Activated gamma-delta T cell treated with anti-CD3 and anti-CD28 coated beads, Interleukin-2, amount 50 U/mL, for 16 hours (primary cell): Measurements from ENCODE around the gene NISCH.
A peak's percentile ranks its signal among the peaks of the same experiment; 100 is the strongest.

Experiments used
- DNase-seq: peaks from one replicate; pipeline ENCODE4 v3.0.0-alpha.2; 2020; ENCODE audit warnings: low read depth

Gene NISCH

DNA sequence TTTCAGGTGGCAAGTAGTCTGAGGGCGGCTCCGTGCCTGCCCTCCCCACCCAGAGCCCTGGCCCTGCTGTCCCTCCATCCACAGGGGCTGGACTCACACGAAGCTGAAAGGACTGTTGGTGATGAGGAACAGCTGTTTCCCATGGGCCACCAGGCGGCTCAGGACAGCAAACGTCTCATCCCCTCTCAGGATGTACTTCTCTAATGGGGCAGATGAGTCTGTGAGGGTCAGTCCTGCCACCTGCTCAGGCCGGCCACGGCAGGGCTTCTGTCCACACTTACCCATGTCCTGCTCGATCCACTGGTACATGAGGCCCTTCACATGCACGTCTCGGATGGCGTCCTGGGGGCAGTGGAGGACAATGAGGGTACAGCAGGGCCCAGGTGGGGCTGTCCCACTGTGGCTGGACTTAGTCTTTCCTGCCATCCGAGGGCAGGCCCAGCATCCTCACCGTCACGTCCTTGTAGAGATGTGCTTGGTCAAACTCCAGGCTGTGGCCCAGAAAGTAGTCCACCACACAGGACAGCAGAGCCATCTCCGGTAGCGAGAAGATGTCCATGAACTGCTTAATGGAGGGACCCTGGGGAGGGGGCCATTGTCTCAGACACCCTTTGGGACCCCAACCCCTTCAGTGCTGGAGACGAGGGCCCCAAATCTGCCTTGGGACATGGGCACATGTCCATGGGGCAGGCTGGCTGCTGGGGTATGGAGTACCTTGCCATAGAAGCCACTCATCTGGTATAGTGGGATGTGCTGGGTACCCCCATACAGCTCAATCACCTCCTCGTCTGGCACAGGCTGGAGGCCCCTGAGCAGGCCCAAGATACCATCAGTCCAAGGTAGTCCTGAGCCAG is 72.6 kb downstream of the NISCH start:
- DNase-seq, result no peak

DNA sequence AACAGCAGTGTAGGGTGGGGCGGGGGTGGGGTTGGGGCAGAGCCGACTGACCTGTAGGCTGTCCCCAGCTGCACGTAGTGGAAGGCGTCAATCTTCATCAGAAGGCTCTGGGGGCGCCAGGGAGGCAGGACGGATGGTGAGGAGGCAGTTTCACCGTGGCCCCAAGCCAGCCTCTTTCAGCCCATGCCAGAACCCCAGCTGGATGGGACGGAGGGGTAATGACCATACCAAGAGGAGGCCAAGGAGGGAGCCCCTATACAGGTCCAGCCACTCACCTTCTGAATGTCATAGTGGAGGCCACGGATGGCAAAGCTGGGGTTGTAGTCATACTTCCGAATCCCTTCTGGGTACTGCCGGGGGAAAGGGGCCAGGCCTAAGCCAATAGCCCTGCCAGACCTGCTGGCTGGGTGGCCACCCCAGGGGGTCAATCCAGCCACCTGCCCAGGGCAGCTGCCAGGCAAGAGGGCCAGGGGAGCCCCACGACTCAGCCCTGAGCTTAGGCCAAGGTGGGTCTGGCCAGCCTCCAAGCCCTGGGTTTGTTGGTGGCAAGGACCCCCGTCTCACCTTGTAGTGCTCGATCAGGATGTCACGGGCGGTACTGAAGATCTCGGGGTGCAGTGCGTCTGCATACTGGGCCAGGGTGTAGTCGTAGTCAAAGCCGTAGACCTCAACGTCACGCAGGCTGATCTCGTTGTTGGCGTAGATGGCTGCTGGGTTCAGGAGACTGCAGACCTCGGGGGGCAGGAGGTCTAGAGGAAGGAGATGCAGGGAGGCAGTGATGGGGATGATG is 73.4 kb downstream of the NISCH start:
- no peak for DNase-seq

DNA sequence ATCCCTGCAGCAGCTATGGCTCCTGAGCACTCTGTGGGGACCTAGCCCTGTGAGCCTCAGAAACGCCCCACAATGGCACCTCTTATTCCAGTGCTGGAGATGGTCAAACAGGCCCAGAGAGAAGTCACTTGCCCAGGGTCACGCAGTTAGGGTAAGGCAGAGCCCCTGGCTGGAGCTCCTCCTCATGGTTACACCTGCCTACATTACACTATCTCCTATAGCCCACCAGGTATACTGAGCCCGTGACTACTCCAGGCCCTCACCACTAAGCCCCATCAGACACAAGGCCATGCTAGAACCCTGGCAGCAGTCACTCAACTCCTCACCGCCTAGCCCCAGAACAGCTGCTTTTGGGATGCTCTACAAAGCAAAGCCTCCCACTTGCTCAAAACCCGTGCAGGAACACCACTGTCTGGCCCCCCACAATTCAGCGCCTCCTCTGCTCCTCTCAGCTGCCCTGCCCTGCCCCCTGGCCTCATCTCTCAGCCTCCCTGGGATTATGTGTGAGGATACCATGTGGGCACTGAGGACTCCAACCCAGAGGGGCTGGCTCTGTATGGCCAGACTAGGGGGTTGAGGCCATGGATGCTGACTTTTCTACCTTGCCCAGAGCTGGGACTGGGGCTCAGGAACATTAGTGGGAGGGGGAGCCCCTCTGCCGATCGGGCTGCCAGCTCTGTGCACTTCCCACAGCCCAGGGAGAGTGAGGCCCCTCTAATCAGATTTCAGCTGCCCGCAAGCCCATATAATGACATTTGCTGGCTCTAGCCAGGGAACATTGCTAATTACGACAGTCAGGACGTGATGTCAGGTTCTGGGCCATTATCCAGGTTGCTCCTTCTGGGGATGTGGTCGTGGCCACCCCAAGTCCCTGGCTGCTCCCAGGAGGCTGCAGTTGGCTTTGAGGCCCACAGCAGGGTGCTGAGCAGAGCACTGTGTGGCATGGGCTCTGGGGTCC is 74.3 kb downstream of the NISCH start:
- no peak for DNase-seq

DNA sequence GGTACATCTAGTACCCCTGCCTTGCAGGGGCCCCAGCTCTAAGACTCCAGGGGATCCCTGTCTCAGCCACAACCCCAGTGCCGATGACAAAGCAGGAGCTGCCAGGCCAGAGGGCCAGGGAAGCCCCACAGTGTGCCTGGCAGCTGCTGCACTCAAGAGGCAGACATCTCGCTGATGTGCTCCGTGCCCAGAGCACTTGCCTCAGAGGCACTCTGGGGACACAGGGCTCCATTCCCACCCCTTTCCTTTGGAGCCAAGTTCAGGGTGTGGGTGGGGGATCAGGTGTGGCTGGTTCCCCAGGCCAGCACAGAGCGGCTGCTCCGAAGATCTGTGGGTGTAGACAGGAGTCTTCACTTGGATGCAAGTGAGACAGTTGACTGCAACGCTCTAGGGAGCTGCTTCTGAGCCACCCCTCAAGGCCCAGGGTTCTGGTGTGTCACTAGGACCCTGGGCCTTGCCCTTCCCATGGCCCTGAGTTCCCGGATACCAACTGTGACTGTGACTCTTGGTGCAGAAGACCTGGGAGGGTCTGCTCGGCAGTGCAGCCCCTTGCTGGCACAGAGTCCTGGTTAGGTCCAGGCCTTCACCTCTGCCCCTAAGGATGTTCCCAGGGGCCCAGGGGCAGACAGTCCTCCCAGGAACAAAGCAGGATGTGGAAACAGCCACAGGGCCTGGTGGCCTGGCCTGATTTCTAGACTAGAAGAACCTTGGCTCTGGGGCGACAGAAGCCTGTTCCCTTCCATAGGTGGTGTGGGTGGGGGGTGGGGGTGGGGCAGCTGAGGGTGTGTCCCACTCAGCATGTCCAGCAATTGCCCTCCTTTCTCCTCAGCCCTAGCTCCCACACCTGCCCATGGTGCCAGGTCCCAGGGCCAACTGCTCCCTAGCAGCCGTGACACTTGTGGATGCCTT is 75.8 kb downstream of the NISCH start:
- DNase-seq, result no peak

GRCh38 chr3:52531860-52532516 is 76.6 kb downstream of the NISCH start:
- DNase-seq, result no peak

- DNase-seq, result peak; percentile 39
Measured at GRCh38 chr3:52532517-52532837, 77.1 kb downstream of the NISCH start.

GRCh38 chr3:52532838-52533622 is 77.6 kb downstream of the NISCH start:
- DNase-seq, result no peak

GRCh38 chr3:52533623-52534280 is 78.3 kb downstream of the NISCH start, which contains the start of gene NT5DC2:
Gene NT5DC2 (minus strand): TSS chr3:52533857. CDS start chr3:52533737, 120 bp downstream.
- peak; percentile 51 for DNase-seq

DNA sequence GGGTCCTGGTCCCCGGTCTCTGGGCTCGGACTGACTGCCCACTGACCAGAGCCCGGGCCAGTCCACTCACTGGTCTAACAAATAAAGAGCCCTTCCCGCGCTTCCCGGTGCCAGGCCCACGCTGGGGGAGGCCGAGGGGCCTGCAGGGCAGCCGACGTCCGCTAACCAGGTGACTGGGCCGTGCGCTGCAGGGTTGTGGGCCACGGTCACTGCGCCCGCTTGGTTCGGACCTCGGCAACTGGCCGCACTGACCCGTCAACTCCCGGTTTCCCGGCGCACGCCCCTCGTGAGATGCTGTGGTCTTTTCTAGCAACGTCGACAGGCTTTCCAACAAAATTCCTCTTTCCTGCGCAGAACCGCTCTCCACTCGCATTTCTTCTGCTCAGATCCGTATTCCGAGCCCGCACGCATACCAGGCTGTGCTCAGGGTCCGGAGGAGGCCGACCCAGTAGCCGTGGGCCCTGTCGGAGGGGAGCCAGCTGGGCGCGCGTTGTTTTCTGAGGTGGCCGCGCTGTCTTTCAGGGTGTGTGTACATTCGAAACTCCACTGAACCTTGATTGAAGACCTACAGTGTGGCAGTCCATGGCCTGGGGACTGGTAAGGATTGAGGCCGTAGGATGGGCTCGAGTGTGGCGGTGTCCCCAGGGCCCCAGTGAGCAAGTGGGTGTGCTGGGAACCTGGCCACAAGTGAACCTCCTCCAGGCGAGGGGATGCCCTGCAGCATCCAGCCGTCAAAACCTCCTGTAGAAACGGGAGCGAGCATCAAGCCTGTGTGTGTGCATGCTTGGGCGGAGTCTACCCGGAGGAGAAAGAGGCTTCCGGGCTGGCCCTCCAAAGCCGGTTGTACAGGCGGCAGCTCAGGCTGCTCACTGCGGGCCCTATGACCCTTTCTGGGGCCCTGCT is 79.1 kb downstream of the NISCH start:
- DNase-seq, result no peak

DNA sequence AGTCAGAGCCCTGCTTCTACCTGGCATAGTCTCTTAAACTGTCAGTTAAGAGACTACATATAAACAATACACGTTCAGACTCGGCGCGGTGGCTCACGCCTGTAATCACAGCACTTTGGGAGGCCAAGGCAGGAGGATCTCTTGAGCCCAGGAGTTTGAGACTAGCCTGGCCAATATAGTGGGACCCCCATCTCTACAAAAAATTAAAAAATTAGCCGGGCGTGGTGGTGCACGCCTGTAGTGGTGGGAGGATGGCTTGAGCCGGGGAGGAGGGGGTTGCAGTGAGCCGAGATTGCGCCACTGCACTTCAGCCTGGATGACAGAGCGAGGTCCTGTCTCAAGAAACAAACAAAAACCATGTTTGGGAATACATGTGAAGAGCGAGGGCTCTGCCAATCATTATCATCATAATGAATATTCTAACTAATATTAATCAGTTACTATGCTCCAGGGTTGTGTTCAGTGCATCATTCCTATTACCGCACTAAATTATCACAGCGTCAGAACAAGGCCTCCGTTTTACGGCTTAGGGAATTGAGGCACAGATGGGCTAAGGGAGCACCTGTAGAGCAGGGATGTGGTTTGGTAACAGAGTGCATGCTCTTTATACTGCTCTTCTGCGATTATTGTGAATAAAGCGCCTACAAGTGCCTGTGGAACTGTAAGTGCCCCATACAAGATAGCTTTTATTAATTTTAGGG is 80.2 kb downstream of the NISCH start:
- no peak for DNase-seq

- DNase-seq, result no peak
Measured at GRCh38 chr3:52536112-52536368, 80.6 kb downstream of the NISCH start.

GRCh38 chr3:52536369-52537164 is 81.2 kb downstream of the NISCH start, which contains the start of gene UQCC5:
Gene UQCC5 (plus strand): TSS chr3:52536605. CDS start chr3:52536756, 151 bp downstream.
- peak; percentile 93 for DNase-seq

DNA sequence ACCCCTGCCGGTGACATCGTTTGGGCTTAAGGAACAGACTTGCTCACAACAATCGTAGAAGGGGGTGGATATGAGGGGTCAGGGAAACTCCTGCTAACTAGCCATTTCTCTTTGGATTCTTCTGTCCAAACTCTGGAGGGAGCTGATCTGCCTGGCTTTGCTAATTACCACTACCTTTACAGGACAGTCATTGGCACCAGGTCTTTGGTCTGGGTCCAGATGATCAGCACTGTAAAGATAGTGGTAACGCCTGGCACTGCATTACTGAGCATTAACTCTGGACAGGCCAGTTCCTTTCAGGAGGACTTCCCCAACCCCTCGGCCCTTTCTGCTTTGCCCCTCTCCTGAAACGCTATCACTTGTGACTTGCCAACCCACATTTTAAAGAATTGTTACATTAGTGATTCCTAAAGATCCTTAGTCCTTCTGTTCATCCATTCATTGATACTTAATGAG is 81.8 kb downstream of the NISCH start:
- DNase-seq, result no peak

GRCh38 chr3:52537726-52538421 is 82.5 kb downstream of the NISCH start:
- no peak for DNase-seq

GRCh38 chr3:52539010-52539653 is 83.7 kb downstream of the NISCH start:
- no peak for DNase-seq

DNA sequence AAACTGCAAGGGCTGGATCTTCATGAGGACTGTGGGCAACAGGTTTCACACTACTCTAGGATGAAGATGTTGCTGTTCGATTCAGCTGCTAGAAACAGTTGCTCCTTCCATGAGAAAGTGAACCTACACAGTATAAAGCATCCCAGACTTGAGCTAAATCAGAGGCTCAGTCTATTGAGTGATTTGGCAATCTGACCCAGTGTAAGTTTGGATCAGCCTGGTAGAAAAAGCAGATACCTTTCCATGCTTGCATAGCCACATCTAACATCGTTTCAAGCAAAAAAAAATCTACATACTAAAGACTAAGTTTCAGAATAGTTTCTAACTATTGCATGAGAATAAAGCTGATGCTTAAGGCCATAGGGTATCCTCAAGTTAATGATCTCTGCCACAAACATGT is 85.6 kb downstream of the NISCH start:
- no peak for DNase-seq
